ENCODE results near the gene SAE1. TPM values are rescaled to one million over a fixed set of nuclear protein-coding genes. Genes with fewer than 3 reads are reported as not detected.
A peak's percentile ranks its signal among the peaks of the same experiment; 100 is the strongest.

SAE1 gene
- total RNA-seq, 2 donors from 2014 or later: 48.4 to 73.0 TPM

DNA sequence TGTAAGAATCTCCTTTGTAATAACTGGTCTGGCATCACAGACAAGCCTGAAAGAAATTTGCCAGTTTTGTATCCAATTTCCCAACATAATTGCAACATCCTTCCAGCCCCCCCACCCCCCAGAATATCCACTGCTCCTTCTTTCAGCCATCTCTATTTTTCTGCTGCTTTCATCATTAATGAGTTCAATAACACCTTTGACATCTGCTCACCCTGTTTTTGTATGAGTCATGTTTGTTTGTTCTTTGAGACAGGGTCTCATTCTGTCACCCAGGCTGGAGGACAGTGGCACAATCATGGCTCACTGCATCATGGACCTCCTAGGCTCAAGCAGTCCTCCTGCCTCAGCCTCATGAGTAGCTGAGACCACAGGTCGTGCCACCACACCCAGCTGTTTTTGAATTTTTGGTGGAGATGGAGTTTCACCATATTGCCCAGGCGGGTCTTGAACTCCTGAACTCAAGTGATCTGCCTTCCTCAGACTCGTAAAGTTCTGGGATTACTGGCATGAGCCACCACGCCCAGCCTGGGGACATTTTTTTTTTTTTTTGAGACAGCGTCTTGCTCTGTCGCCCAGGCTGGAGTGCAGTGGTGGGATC is 10.1 kb upstream of the SAE1 start:
- H3K27ac ChIP-seq: no peak overlapping the region
- H3K4me1 ChIP-seq (replicated peaks): no peaks in the 10 kb centered on the region
- intact Hi-C loops (cut with DNase I): loop anchor here (10.0 kb wide), 1 partner anchor 86 kb away; no protein-coding TSS in a partner anchor
- TF ChIP-seq POLR2AphosphoS5 (IDR thresholded peaks at IDR 0.05) (no peak), POLR2A (IDR thresholded peaks at IDR 0.05) (no peak)
- TF ChIP-seq, protein P1, sequence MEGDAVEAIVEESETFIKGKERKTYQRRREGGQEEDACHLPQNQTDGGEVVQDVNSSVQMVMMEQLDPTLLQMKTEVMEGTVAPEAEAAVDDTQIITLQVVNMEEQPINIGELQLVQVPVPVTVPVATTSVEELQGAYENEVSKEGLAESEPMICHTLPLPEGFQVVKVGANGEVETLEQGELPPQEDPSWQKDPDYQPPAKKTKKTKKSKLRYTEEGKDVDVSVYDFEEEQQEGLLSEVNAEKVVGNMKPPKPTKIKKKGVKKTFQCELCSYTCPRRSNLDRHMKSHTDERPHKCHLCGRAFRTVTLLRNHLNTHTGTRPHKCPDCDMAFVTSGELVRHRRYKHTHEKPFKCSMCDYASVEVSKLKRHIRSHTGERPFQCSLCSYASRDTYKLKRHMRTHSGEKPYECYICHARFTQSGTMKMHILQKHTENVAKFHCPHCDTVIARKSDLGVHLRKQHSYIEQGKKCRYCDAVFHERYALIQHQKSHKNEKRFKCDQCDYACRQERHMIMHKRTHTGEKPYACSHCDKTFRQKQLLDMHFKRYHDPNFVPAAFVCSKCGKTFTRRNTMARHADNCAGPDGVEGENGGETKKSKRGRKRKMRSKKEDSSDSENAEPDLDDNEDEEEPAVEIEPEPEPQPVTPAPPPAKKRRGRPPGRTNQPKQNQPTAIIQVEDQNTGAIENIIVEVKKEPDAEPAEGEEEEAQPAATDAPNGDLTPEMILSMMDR (IDR thresholded peaks at IDR 0.05): no peak
- no peak overlapping the region for H3K4me3 ChIP-seq
- H3K9me3 ChIP-seq: no peaks in the 10 kb centered on the region
- no peaks in the 10 kb centered on the region for H3K36me3 ChIP-seq
- no peaks in the 10 kb centered on the region for H3K27me3 ChIP-seq (replicated peaks; ENCODE audit: insufficient read depth)
- DNase-seq (ENCODE audit: low spot score): no peak
- 91% methylated on average over 6 of the region's 6 CpGs for WGBS

DNA sequence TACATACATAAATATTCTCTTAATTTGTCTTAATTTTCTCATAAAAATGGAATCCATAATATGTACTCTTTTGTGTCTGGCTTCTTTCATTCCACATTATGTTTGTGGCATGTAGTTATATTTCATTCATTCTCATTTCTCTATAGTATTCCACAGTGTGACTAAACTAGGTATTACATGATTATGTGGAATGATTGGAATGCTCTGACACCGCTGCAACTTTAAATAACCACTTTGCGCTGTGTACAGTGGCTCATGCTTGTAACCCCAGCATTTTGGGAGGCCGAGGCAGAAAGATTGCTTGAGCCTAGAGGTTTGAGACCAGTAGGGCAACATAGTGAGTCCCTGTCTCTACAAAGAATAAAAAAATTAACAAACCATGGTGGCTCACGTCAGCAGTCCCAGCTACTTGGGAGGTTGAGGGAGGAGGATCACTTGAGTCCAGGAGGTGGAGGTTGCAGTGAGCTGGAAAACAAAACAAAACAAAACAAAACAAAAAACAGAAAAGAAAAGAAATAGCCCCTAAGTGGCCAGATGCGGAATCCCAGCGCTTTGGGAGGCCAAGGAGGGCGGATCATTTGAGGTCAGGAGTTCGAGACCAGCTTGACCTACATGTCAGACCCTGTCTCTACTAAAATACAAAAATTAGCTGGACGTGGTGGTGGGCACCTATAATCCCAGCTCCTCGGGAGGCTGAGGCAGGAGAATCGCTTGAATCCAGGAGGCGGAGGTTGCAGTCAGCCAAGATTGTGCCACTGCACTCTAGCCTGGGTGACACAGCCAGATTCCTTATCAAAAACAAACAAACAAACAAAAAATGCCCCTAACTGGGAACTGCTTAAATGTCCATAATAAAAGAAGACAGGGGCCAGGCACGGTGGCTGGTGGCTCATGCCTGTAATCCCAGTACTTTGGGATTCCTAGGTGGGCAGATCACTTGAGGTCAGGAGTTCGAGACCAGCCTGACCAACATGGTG is 8.0 kb upstream of the SAE1 start:
- Histone ChIP-seq H3K4me3 (no peak overlapping the region), H3K36me3 (no peaks in the 10 kb centered on the region), H3K9me3 (no peaks in the 10 kb centered on the region), H3K27me3 (replicated peaks; ENCODE audit: insufficient read depth) (no peaks in the 10 kb centered on the region), H3K4me1 (replicated peaks) (no peaks in the 10 kb centered on the region), H3K27ac (no peak overlapping the region)
- 85% methylated on average over 14 of the region's 14 CpGs for WGBS
- no peak for DNase-seq (ENCODE audit: low spot score)
- intact Hi-C loops (cut with DNase I): loop anchor here (10.0 kb wide), 1 partner anchor 88 kb away; no protein-coding TSS in a partner anchor
- TF ChIP-seq, protein P1 (IDR thresholded peaks at IDR 0.05): no peak
- TF ChIP-seq POLR2A (IDR thresholded peaks at IDR 0.05) (no peak), POLR2AphosphoS5 (IDR thresholded peaks at IDR 0.05) (no peak)

DNA sequence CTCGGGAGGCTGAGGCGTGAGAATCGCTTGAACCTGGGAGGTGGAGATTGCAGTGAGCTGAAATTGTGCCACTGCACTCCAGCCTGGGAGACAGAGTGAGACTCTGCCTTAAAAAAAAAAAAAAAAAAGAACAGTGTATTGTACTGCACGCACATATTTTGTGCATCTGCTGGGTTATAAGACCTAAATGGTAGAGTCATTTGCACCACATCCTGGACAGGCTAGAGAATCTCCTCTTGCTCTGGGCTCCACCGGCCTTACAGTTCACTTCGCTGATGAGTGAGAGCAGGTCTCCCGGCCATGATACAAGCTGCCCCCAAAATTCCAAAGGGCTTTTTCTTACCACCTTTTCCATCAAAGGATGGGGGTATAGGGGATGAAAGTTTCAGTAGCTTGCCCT is 7.2 kb upstream of the SAE1 start:
- no peak overlapping the region for H3K4me3 ChIP-seq
- intact Hi-C loops (cut with DNase I): loop anchor here (10.0 kb wide), 1 partner anchor 89 kb away; no protein-coding TSS in a partner anchor
- 88% methylated on average over 7 of the region's 7 CpGs for WGBS
- TF ChIP-seq, protein P1 (IDR thresholded peaks at IDR 0.05): no peak
- TF ChIP-seq POLR2AphosphoS5 (IDR thresholded peaks at IDR 0.05) (no peak), POLR2A (IDR thresholded peaks at IDR 0.05) (no peak)
- H3K27ac ChIP-seq: no peak overlapping the region
- no peak for DNase-seq (ENCODE audit: low spot score)
- H3K4me1 ChIP-seq (replicated peaks): no peaks in the 10 kb centered on the region
- no peaks in the 10 kb centered on the region for H3K36me3 ChIP-seq
- no peaks in the 10 kb centered on the region for H3K27me3 ChIP-seq (replicated peaks; ENCODE audit: insufficient read depth)
- no peaks in the 10 kb centered on the region for H3K9me3 ChIP-seq

DNA sequence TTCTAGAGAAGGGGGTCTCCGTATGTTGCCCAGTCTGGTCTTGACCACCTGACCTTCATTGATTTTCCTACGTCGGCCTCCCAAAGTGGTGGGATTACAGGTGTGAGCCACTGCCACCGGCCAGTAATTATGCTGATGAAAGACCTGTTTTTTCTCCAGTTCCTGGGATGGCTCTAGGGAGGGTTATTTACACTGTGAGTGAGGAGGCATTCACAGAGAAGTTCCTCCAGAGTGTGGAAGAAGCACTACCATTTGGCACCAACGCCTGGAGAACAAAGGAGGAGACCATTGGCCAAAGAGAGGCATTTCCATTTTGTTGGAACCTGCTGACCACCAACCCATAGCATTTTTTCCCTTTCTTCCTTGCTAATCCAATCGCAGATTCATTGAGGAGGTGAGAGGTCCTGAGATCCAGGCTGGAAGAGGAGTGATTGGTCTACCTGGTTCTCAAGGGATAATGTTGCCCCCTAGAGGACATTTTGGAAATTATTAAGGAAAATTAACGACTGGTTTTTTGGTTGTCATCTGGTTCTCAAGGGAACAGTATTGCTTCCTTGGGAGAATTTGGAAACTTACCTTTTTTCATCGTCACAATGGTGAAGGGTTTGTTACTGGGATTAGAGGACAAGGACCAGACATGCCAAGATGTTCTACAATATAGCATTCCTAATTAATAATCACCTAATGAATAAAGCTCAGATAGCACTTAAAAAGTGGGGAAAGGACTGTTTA is 5.5 kb upstream of the SAE1 start:
- intact Hi-C loops (cut with DNase I): loop anchor here (1.0 to 10.0 kb wide), 2 partner anchors 46 to 90 kb away; no protein-coding TSS in a partner anchor
- TF ChIP-seq POLR2AphosphoS5 (IDR thresholded peaks at IDR 0.05) (peak; percentile 57), POLR2A (IDR thresholded peaks at IDR 0.05) (no peak)
- TF ChIP-seq, protein P1 (IDR thresholded peaks at IDR 0.05): peak; percentile 60 to 88 (median 84)
- DNase-seq (ENCODE audit: low spot score): no peak
- Histone ChIP-seq H3K4me1 (replicated peaks) (no peaks in the 10 kb centered on the region), H3K4me3 (no peak overlapping the region), H3K36me3 (no peaks in the 10 kb centered on the region), H3K9me3 (no peaks in the 10 kb centered on the region), H3K27ac (no peak overlapping the region), H3K27me3 (replicated peaks; ENCODE audit: insufficient read depth) (no peaks in the 10 kb centered on the region)
- 36% methylated on average over 8 of the region's 8 CpGs for WGBS
